A549 treated with AZD2906 at 1 μM for 4 hours (cell line): Measurements from ENCODE around the gene TACO1. TPM values are rescaled to one million over a fixed set of nuclear protein-coding genes. Genes with fewer than 3 reads are reported as not detected.

Source experiments
- total RNA-seq: library from RNA; stranded (reverse); fragments of 200-300 nt; extraction: Qiagen RNA extraction; gene quantifications from 5 replicates; pipeline ENCODE4 v1.2.3, GENCODE V29; 2022

TACO1 gene
- total RNA-seq: 51.5 to 55.5 TPM (median 54.7 TPM) in 5 replicates

GRCh38 chr17:63600569-63601438, at the start of gene TACO1:
Gene TACO1, plus strand, starts transcription at chr17:63600895. Its CDS starts 189 bp downstream, at chr17:63601084.

GRCh38 chr17:63621684-63622573, 21.2 kb downstream of the TACO1 start, which contains the start of gene MAP3K3:
Gene MAP3K3, plus strand, starts transcription at chr17:63622417. Its CDS starts 343 bp downstream, at chr17:63622760.

Other genes starting within 250 kb of the TACO1 start
- 28.2 to 37.0 TPM (median 33.5 TPM) in 5 replicates for gene CYB561, start 154.6 kb upstream of the TACO1 start, total RNA-seq
- gene ACE, start 123.8 kb upstream of the TACO1 start, total RNA-seq: 1.8 to 4.1 TPM (median 2.6 TPM) in 5 replicates
- not detected in 5 replicates for gene KCNH6, start 77.5 kb upstream of the TACO1 start, total RNA-seq
- 48.1 to 62.3 TPM (median 57.4 TPM) in 5 replicates for gene DCAF7, start 50.4 kb upstream of the TACO1 start, total RNA-seq
- 14.7 to 19.3 TPM (median 17.8 TPM) in 5 replicates for gene MAP3K3, start 21.5 kb downstream of the TACO1 start, total RNA-seq
- gene LIMD2, start 99.2 kb downstream of the TACO1 start, total RNA-seq: 7.8 to 13.0 TPM (median 10.6 TPM) in 5 replicates
- gene STRADA, start 140.9 kb downstream of the TACO1 start, total RNA-seq: 23.5 to 26.8 TPM (median 25.5 TPM) in 5 replicates
- gene CCDC47, start 172.7 kb downstream of the TACO1 start, total RNA-seq: 88.4 to 136 TPM (median 94.2 TPM) in 5 replicates
- 88.4 to 107 TPM (median 92.5 TPM) in 5 replicates for gene DDX42, start 173.3 kb downstream of the TACO1 start, total RNA-seq
- gene PSMC5, start 226.5 kb downstream of the TACO1 start, total RNA-seq: 195 to 239 TPM (median 204 TPM) in 5 replicates
- 43.9 to 61.3 TPM (median 52.1 TPM) in 5 replicates for gene FTSJ3, start 226.8 kb downstream of the TACO1 start, total RNA-seq
- gene SMARCD2, start 241.8 kb downstream of the TACO1 start, total RNA-seq: 53.1 to 63.3 TPM (median 56.4 TPM) in 5 replicates